ENCODE results near the gene COQ8B.

COQ8B gene

DNA sequence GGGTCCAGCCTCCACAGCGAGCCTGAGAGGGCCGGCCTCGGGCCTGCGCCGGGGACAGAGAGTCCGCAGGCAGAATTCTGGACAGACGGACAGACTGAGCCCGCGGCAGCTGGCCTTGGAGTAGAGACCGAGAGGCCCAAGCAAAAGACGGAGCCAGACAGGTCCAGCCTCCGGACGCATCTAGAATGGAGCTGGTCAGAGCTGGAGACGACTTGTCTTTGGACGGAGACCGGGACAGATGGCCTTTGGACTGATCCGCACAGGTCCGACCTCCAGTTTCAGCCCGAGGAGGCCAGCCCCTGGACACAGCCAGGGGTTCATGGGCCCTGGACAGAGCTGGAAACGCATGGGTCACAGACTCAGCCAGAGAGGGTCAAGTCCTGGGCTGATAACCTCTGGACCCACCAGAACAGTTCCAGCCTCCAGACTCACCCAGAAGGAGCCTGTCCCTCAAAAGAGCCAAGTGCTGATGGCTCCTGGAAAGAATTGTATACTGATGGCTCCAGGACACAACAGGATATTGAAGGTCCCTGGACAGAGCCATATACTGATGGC lies 716 bp upstream of the COQ8B start:
- DNase-seq, result no peak

DNA sequence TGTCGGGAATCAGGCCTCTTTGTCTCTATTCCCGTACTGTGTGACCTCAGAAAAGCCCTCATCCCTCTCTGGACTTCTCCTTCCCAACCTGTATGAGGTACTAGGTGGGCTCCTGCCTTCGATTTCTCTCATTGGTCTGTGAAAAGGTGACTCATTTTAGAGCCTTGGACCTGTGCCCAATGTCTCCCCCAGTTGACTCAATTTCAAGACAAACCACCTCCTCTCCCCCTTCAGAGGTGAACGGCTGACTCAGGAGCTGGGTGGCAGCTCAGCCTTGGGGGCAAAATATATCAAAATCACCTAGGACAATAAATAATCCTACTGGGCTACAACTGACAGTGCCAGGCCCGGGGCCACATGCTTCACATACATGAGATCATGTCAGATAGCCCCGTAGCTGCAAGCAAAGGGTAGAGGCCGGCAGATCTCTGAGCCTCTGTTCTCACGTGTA lies 630 bp downstream of the COQ8B start:
- DNase-seq, result no peak

DNA sequence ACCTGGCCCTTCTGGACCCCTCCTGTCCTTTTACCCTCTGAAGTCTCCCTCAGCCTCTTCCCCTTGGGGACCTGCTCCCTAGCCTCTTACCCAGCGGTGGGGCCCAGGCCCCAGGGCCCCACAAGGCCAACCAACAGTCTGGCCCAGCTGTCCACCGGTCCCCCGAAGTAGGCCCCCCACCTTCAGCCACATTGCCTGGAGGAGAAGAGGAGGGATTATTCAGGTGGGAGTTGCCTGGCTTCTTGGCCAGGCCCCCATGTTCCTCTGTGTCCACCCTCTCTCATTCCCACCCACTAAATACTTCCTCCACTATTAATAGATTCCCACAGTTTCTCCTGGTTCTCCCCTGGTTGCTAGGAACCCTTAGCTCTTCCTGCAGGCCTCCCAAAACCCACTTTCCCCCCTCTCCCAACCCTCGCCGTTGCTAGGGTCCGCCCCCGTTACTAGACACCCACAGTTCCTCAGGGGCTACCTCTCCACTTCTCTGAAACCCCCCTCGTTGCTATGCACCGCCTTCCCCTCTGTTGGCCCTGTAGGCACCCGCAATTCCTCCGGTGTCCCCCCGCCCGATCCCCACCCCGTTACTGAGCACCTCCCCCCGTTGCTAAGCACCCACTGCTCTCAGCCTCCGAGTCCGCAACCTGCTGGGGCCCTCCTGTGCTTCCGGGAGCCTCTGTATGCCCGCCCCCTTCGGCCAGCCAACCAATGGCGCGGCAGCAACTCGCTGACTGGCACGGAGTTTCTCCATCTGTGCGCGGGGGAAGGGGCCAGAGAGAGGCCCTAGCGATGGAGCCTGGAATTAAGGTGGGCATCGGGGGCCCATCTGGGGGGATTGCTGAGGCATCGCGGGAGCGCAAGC lies 2.0 kb downstream of the COQ8B start:
- peak; percentile 86 for DNase-seq

DNA sequence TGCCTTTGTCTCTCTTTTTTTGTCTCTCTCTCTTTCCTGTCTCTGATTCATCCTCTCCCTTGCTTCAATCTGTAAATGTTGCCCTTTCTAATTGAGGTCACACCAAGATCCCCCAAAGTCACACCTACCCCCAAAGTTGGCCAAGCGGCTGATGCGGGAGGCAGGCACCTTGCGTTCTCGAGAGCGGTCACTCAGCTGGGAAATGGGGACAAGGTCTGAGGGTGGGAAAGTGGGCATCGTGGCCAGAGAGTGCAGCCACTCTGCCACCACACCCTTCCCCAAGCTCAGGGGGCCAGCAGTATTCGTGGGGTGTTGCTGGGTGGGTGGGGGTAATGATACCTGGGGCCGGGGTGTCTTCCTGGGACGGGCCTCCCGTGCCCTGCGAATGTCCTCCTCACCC lies 2.7 kb downstream of the COQ8B start:
- no peak for DNase-seq

DNA sequence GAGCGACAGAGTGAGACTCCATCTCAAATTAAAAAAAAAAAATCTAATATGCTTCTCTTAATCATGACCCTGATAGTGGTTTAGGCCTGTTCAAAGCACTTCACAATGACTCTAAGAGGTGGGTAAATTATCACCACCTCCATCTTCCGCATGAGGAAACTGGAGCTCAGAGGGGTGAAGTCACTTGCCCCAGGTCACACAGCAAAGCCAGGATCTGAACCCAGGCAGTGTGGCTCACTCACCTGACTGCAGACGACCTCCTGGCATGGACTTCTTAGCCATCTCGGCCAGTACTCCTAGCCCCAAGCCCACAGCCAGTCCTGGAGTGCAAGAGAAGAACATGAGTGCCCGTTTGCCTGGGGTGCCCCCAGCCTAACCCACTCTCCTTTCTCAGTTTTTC lies 6.9 kb downstream of the COQ8B start:
- DNase-seq, result no peak

DNA sequence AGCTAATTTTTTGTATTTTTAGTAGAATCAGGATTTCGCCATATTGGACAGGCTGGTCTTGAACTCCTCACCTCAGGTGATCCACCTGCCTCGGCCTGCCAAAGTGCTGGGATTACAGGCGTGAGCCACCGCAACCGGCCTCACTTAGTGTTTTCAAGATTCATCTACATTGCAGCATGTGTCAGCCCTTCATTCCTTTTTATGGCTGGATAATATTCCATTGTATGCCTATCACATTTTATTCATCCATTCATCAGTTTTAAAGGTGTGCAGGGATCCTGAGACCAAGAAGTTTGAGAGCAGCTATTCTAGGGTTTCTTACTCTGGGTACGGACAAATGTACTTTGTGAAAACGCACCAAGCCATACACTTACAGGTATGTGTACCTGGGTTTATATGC lies 9.1 kb downstream of the COQ8B start:
- no peak for DNase-seq

DNA sequence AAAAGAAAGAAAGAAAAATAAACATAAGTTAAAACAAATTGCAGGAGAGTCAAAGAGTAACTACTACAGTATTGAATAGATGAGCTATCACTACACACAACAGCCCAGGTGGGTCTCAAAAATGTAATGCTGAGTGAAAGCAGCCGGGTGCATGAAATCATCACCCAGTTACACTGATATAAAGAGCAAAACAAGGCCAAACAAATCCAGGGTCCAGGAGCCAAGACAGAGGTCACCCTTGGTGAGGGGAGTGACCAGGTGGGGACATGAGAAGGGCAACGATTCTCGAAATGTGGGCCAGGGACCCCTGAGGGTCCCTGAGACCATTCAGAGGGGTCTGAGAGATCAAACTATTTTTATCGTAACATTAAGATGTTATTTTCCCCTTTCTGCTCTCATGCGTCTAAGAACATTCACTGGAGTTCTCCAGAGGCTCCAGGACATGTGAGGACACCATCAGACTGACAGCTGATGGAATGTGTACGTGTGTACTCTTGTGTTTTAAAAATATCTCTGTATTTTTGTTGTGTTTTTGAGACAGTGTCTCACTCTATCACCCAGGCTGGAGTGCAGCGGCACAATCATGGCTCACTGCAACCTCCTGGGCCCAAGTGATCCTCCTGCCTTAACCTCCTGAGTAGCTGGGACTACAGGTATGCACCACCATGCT lies 10.6 kb downstream of the COQ8B start:
- no peak for DNase-seq

DNA sequence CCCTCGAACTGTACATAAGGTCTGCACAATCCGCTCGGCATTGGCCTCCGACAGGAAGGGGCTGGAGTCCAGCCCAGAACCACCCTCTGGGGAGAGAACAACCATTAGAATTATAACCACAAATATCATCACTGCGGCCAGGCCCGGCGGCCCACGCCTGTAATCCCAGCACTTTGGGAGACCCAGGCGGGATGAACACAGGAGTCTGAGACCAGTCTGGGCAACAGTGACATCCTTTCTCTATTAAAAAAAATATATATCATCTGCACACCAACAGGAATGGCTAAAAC lies 11.4 kb downstream of the COQ8B start:
- no peak for DNase-seq

DNA sequence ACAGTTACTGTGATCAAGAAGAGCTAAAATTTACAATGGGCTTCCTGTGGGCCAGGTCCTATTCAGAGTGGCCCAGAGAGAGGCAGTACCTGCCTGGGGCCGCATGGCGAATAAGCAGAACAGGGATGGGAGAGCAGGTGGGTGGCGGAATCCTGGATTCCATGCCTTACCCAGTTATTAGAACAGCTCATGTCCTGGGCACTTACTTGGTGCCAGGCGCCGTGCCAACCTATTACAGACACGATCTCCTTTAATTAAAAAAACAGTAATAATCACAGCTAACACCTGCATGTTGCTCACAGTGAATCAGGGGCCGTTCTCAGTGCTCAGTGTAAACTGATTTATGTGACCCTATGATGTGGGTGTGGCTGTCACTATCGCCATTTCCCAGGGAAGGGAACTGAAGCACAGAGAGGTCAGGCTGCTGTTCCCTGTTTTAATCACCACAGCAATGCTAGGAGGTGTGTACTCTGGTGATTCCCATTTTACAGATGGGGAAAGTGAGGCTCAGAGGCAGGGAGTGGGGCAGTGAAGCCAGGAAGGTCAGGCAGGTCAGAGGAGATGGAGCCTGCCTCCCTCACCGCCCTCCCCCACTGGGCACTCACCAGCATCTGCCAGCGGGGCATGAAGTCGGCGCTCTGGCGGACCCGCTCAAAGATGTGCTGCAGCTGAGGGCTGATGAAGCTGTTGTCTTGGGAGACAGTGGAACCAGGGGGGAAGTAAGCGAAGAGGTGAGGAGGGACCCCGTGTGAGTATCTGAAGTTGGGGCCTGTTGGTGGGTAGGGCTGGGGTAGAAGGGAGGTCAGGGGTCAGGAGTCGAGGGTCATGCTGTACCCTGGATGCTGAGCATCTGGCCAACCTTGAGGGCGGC lies 12.0 kb downstream of the COQ8B start:
- no peak for DNase-seq

DNA sequence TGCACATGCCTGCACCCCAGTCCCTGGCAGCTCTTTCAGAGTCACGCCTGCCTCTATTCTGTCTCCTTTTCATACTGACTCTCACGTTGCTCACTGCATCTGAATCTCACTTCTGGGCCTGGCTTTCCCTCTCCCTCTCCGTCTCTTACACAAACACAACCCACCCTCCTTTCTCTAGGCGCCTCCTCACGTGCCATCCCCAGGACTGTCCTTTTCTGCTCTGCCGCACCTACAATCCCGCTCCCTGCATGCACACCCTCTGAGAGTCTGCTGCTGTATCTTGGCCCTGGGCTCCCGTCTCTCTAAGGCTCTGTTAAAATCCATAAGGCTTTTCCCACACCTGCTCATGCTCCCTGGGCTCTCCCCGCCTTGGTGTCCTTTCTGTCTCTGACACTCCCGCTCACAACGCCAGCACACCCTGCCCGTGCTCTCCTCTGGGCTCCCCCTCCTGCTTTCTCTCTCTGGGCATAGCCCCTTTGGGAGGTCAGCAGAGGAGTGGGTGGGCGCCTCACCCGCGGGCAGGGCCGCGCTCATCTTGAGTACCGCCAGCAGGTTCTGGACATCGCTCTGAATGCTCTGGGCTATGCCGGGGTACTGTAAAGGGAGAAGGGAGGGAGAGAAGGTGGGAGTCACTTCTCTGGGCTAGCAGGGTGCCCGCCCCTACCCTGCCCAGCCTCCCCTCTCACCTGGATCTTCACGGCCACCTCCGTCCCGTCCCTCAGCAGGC lies 13.5 kb downstream of the COQ8B start:
- no peak for DNase-seq

DNA sequence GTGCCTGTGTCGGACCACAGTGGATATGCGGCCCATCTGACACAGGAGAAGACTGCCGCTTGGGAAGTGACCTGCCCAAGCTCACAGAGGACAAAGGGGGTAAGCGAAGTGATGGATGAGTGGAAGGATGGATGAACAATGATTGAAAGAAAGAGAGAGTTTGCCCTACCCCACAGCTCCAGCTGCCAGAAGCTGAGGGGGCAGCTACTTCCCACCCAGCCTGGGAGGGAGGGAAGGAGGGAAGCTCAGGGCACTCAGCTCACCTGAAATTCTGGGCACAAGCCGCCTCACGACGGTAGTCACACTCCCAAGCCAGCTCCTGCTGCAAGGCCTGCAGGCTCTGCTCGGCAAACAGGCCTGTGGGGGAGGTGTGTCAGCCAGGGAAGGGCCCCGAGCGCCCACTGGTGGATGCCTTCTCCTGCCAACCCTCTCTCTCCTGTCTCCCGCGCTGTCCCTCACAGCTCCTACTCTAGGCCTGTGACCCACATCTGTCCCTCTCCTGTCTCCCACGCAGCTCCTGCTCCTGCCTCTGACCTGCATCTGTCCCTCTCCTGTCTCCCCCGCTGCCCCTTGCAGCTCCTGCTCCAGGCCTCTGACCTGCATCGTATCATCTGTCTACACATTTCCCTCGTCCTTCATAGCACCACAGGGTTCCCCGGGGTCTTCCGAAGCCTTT lies 14.2 kb downstream of the COQ8B start:
- no peak for DNase-seq

DNA sequence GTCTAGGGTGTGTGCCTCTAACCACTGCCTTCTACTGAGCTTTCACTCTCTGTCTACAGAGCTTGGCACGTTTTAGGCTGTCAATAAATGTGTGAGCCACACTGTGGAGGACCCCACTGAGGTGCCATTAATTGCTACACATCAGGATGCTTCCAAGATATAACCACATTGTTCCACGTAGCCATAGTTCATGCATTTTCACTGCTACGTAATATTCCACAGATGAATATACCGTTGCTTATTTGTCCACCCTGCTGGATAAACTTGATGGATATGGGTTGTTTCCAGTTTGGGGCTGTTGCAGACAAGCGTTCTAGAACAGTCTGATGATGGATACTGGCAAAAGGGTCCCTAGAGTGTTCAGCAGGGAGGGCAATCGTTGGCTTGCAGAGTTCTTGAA lies 14.9 kb downstream of the COQ8B start:
- DNase-seq, result no peak

DNA sequence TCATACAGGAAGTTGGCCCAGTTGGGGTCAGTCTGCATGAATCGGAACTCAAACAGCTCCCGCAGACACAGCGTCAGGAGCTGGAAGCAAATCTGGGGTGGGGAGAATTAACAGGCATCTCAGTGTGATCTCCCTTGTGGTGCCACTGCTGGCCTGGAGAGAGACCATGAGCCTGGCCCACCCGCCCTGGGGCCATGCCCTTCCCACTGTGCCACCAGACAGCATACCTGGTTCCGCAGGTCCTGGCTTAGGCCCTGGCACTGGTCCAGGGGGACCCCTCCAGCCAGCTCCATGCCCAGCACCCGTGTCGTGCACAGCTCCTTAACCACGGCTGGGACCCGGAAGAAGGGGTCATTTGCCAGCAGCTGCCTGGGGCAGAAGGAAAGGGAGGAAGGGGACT lies 16.6 kb downstream of the COQ8B start:
- DNase-seq, result no peak

DNA sequence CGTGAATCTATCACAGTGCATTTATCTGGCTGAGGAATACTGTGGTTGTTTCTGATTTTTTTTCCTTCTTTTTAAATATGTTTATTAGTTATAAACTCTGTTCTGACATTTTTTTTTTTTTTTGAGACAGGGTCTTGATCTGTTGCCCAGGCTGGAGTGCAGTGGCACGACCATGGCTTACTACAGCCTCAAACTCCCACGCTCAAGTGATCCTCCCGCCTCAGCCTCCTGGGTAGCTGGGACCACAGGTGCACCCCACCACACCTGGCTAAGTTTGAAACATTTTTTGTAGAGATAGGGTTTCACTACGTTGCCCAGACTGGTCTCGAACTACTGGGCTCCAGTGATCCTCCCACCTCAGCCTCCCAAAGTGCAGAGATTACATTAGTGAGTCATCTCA lies 19.7 kb downstream of the COQ8B start:
- DNase-seq, result no peak

DNA sequence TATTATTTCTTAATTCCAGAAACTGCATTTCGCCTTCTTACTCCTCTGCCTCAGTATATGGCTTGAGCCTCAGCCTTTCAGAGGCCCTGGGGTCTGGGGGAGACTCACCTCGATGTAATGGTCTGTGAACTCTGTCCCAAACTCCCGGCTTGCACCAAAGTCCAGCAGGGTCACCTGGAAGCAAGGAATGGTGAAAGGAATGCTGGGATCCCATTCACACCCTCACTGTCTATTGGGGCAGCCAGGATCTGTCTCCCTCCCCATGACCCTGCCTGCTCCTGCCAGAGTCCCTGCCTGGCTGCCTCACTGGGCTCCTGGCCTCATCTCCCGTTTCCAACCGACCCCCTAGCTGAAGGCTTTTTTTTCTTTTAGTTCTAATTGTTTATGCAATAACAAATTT lies 20.8 kb downstream of the COQ8B start:
- DNase-seq, result no peak

DNA sequence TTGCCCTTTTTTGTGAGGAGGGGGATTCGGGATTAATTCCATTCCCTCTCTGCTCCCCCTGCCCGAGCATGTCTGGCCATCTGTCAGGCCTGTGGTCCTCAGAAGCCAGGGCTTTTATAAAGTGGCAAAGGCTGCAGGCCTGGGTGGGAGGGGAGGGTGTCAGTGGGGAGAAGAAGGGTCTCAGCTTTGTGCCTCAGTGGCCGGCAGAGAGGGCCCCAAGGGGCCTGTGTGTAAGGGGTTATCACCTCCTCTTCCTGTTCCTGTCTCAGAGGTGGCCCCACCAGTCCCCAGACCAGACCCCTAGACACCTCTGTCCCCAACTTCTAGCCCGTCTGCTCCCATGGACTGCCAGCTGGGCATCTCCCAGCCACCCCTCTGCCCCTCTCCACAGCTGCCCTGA lies 22.8 kb downstream of the COQ8B start:
- no peak for DNase-seq

DNA sequence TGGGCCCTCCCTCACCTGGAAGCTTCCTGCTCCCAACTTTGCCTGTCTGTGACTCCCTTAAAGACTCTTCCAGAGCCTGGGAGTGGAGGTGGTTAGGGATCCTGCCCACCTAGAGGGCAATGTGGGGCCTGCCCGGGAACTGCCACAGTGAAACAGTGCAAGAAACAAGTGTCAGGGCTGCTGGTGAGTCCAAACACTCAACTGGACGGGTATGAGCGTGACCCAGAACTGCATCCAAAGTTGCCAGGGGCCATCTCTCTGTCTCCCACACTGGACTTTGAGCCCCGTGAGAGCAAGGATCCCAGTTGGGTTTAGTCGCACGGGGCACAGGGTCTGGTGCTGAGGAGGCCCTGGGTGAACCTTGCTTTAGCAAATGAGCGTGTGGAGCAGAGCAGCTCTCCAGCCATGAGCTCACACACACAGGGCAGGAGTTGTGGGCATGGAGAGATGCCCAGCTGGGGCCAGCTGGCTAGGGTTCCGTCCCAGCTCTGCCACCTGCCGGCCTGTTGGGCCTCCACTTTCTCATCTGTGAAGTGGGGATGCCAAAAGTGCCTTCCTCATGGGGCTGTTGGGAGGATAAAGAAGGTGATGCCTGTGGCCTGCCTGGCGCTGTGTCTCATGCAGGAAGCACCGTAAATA lies 23.4 kb downstream of the COQ8B start:
- DNase-seq, result no peak

DNA sequence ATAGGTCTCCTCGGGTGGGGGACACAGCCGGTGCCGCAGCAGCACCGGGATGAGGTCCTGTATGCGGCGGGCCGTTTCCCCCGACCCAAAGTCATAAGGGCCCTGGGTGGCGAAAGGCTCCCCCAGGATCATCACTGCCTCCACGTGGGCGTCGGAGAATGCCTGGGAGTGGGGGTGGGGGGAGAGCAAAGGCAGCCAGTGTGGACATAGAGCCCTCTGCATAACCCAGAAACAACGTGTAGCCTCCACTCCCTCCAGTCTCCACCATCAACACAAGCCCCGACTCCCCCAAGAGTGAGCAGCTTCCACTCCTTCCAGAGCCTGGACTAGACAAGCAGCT lies 24.5 kb downstream of the COQ8B start:
- DNase-seq, result no peak

DNA sequence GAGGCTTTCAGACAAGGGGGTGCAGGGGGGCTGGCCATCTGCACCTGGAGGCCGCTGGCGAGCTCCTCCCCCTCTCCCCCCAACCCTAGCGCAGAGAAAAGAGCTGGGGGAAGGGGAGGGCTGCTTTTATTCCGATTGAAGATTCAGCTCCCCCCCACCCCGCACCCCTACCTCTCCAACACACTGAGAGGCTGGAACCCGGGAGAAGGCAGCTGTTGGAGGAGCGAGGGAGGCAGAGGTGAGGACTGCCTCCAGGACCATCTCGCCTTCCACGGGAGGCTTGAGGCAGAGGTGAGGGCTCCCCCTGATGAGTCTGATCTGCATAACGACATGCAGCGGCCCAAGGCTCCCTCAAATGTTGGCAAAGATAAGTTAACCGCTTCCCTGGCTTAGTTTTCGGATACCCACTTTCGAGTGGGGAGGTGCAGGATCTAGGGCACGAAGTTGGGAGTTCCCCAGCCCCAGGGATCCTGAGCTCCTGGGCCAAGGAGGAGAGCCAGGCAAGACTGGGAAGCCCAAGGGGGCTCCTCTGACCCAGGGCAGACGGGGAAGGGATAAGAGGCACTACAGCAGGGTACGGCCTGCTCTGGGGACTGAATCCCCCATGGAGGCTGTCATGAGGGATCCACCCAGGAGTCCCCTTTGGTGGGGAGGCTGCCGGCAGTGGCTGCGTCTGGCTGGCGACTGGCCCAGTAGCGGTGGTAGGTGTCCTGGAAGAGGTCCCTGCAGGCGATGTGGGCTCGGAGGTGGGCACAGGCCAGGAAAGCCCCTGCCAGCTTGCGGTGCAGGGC lies 25.1 kb downstream of the COQ8B start:
- no peak for DNase-seq

DNA sequence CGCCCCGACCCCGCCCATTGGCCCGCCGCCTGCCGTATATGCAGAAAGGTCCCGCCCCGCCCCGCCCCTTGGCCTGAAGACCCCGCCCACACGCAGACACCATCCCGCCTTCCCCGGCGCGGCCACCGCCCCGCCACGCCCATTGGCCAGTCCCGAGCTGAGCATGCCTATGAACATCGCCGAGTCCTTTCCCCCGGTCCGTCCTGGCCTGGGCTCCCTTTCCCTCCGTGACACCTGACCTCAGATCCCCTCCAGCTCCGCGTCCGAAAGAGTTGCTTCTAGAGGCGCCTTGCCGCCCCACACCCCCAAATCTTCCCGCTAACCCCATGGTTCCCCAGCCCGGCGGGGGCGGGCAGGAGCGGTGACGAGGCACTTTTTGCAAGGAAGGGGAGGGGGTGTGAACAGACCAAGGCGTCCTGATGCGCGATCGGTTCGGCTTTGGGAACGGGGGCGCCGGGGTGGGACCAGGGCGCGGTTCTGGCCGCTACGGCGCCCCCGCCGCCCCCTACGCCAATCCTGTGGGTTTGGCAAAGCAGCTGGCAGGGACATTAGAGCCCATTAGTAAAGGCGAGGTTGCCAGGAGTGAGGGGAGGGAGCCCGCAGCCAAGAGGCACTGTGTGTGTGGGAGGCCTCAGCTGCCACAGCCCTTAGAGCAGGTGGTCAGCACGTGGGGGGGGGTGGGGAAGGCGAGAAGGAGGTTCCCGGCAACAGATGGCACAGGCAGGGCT lies 25.8 kb downstream of the COQ8B start:
- DNase-seq, result peak; percentile 83
